Liver (tissue), 3 donors: Measurements from ENCODE around the gene PCGF2.

Experiments used
- CTCF ChIP-seq: fragments of 150-350 bp; IDR thresholded peaks from 2 replicates; pipeline ENCODE4 v1.5.1; 2017; ENCODE audit warnings: improper control_type of control experiment, low read depth, low read length; ENCODE audit not compliant: missing input control
- EGR1 ChIP-seq, 2 donors: IDR thresholded peaks; 2 replicates each; pipeline ENCODE4 v1.6.1; 2016 to 2018; ENCODE audit warnings: antibody characterized with exemption in 2 of 2, low read depth in 2 of 2
- FOXA1 ChIP-seq: IDR thresholded peaks from 2 replicates; pipeline ENCODE4 v1.6.1; 2016; ENCODE audit warnings: antibody characterized with exemption
- JUND ChIP-seq, 2 donors: IDR thresholded peaks; 2 replicates each; pipeline ENCODE4 v1.6.1; 2016; ENCODE audit warnings: antibody characterized with exemption in 2 of 2
- RAD21 ChIP-seq, 2 donors: IDR thresholded peaks; 2 replicates each; pipeline ENCODE4 v1.6.1; 2016; ENCODE audit warnings: antibody characterized with exemption in 2 of 2, mild to moderate bottlenecking in 2 of 2
- REST ChIP-seq: IDR thresholded peaks from 2 replicates; pipeline ENCODE4 v1.6.1; 2016; ENCODE audit warnings: antibody characterized with exemption, mild to moderate bottlenecking
- TAF1 ChIP-seq: conservative IDR thresholded peaks from 2 replicates; pipeline ENCODE4 v1.6.1; 2016; ENCODE audit warnings: antibody characterized with exemption, mild to moderate bottlenecking
- TF ChIP-seq, protein P1 (sequence below): IDR thresholded peaks from 2 replicates; pipeline ENCODE4 v1.6.1; 2016; ENCODE audit warnings: antibody characterized with exemption
- donor health status: healthy.
- donor health status: healthy.

- peak in 1 of 2 donors; percentile 33 for TF ChIP-seq JUND (IDR thresholded peaks at IDR 0.05)
- peak in 1 of 2 donors; percentile 16 for TF ChIP-seq RAD21 (IDR thresholded peaks at IDR 0.05)
- no peak for TF ChIP-seq CTCF
- TF ChIP-seq, protein P1, sequence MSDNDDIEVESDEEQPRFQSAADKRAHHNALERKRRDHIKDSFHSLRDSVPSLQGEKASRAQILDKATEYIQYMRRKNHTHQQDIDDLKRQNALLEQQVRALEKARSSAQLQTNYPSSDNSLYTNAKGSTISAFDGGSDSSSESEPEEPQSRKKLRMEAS, result peak; percentile 68
- TF ChIP-seq EGR1 (IDR thresholded peaks at IDR 0.05; ENCODE audit: low read depth in 2 of 2), result peak in 1 of 2 donors; percentile 68
- peak; percentile 62 for TF ChIP-seq REST
- TF ChIP-seq FOXA1, result no peak
- no peak for TF ChIP-seq TAF1
Observed at GRCh38 chr17:38703742-38704605, 44.2 kb downstream of the PCGF2 start.
